NB4 (cell line): ENCODE results near the gene FAM221A.

Experiments
- CTCF ChIP-seq: IDR thresholded peaks from one replicate; pipeline ENCODE4 v1.5.1; 2012; ENCODE audit warnings: low read depth, low read length
- POLR2A ChIP-seq: IDR thresholded peaks from 2 replicates; pipeline ENCODE4 v1.6.1; 2011; ENCODE audit warnings: mild to moderate bottlenecking; ENCODE audit not compliant: insufficient read length; ENCODE audit errors: extremely low read depth

GRCh38 chr7:23662984-23663313, 17.1 kb upstream of the FAM221A start:
- TF ChIP-seq CTCF (no peak), POLR2A (no peak)
